GM12891 (cell line): ENCODE results near the gene SCARF2.

Experiments used
- POLR2A ChIP-seq: IDR thresholded peaks from 2 replicates; pipeline ENCODE4 v1.6.1; 2011; ENCODE audit warnings: low read depth, low read length, control low read depth
- TAF1 ChIP-seq: IDR thresholded peaks from 2 replicates; pipeline ENCODE4 v1.6.1; 2011; ENCODE audit warnings: low read depth, low read length, control low read depth

DNA sequence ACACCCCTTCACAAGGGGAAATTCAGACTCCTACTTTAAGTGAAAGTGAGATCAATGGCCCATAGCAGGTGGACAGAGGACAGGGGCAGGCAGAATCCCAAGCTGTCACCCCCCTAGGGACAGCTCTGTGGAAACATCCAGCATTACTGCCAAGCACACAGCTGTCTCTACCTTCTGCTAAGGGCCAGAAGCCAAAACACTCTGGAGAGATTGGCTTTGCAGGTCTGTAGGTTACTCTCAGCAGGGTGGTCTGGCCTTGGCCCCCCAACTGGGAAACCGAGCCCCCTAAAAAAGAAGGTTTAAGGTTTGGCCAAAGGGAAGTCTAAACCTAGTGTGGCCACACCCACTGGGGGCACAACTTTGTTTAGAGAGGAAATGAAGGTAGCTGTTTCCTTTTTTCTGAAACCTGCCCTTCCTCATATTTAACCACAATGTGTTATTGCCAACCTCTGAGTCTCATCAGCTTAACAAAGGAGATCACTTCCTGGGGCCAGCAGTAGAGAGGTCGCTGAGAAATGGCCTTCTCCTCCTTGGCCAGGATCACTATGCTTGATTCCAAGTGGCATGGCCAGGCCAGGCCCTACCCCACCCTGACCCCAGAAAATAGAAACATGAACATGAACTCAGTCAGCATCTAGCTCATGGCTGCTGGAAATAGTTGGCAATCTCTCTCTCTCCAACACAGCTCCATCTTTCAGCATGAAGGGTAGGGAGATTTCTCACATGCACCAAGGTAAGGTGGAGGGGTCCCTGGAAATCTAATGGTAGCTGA, 25.9 kb upstream of the SCARF2 start:
- TF ChIP-seq TAF1 (no peak), POLR2A (no peak)
